NCI-H345 treated with DMSO at 0.1 percent for 48 hours (cell line): ENCODE measurements around the gene KCNQ1OT1.

ENCODE experiments used
- DNase-seq: peaks from one replicate; lab custom pipeline; 2025; ENCODE audit not compliant: unreplicated experiment; lab: John Stamatoyannopoulos, UW

Gene KCNQ1OT1

DNA sequence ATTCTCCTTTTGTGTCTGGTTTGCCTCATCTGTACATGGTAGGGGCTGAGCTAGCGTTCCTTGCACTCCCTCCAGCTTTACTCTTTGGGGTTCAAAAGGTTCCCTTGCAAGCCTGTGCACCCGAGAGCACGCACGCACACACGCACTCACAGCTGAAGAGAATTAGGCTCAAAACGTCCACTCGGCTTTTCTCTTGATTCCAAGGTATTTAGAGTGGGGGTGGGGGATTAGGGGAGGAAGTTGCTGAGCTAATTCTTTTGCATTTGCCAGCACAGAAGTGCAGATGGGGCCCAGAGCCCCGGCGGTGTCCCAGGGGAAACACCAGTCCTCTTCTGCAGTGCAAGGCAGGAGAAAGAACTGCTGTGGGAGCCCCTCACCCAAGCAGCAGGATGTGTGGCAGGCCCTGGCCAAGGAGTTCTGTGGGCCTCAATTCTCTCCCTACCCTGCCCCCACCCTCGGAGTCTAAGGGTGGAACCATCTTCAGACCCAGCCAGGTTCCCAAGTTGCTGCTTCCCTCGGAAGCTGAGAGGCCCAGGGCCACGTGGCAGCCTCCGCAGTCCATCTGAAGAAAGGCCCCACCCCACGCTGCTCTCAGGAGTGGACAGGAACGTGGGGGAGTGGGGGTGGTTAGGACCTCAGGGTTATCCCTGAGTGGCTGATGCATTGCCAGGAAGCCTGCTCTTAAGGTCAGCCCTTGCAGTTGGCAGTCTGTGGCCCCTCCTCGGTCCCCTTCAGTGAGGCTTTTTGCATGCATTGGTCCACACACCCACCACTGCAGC is 3.8 kb upstream of the KCNQ1OT1 start:
- DNase-seq = no peak

DNA sequence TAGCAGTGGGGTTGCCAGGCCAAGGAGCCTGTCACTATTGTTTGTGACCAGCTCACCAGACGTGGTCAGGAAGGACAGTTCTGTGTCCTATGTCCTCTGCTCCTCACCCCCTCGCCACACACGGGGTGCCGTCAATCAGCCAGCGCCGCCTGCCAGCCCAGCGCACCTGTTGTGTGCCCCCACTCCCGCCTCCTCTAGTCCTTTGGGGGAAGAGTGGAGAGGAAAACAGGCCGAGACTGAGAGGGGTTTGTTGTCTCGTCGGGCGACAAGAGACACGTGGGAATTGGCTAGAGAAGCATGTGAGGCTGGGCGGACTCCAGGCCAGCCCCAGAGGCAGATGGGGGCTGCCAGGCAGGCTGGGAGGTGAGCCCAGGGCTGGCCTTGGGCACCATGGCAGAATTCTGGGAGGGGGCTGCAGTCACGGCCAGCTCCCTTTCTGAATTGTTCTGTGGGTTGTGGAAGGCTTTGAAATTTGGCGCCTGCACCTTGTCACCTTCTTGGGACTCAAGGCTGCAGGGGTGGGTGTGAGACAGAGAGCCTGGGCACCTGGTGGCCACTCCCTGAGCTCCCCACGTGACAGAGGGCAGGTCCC is 3.1 kb upstream of the KCNQ1OT1 start:
- no peak for DNase-seq

DNA sequence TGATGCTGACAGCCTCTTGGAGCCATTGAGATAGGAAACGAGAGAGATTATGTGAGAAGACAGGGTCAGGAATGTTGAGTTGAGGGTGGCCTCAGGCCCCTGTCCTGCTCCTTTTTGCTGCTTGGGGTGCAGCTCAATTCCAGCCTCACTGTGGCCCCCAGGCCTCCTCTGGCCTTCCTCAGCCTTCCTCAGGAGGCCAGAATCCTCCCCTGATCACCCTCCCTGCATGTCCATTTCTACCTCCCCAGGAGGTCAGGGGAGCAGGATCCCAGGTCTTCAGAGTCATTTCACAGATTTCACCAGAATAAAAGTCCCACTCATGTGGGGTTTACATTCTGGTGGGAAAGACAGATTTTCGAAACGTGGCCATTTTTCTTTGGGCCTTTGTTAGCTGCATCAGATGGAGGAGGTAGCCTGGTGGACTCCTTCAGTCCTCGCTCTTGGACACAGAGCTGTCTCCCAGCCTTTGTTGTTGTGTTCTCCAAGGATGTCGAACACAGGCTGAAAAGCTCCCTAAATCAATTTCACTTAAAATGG is 2.2 kb upstream of the KCNQ1OT1 start:
- DNase-seq = no peak

DNA sequence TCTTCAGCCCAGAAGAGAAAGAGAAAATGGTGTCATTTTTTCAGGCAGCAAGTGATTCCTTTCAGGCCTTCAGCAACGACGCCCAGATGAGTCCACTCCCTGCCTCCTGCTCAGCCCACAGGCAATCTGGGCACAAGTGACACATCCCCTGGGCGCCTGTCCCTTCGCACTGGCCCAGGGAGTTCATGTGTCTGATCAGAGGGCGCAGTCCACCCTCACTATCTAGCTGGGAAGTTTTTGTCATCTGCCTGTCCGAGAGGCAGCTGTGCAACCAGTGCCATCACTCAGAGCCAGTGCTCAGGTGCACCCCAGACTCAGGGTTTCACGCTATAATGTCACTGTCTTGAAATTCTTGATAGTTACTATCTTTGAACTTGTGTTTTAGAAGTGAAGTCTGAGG is 1.4 kb upstream of the KCNQ1OT1 start:
- DNase-seq = no peak

DNA sequence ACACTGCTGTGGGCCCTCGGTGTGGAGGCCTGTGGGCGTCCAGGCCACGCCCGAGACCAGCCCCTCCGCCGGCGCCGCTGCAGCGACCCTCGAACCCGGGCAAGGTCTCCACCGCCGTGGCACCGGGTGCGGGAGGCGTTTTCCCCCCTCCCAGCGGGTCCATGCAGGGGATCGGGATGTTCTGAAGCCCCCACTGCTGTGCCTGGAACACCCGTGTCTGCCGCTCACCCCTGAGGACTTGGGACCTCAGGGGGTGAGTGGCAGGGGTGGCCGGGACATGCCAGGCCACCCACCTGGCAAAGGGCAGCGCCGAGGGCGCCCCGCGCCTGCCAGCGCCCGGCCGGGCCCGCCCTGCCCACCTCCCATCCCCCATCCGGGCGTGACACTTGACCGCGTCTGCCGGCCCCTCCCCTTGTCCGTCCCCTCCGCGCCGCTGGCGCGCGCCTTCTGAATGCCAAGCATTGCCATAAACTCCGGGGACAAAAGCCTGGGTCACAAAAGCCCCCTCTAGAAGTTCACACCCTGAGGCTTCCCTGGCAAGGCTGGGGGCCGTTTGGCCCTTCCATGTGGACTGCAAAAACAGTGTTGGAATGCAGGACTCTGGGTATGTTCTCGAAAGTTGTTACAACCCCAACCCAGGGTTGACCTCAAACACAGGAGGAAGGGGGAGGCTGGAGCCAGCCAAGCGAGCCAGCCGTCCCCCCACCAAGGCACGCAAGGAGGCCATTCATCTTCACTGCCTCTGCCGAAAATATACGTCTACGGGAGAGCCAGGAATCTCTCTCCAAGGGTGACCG is 819 bp upstream of the KCNQ1OT1 start:
- DNase-seq = no peak

DNA sequence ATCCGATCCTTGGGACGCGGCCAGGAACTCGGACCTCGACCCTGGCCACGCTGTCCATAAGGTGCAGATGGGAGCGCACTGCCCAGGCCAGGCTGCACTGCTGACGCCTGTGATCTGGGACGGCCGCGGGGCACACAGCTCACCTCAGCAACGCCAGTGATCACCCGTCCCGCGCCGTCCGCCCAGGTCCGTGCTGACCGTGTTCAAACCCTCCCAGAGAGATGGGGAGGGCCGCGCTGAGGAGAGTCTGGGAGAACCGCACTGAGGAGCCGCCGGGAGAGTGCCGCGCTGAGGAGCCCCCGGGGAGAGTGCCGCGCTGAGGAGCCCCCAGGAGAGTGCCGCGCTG is 636 bp downstream of the KCNQ1OT1 start:
- no peak for DNase-seq

DNA sequence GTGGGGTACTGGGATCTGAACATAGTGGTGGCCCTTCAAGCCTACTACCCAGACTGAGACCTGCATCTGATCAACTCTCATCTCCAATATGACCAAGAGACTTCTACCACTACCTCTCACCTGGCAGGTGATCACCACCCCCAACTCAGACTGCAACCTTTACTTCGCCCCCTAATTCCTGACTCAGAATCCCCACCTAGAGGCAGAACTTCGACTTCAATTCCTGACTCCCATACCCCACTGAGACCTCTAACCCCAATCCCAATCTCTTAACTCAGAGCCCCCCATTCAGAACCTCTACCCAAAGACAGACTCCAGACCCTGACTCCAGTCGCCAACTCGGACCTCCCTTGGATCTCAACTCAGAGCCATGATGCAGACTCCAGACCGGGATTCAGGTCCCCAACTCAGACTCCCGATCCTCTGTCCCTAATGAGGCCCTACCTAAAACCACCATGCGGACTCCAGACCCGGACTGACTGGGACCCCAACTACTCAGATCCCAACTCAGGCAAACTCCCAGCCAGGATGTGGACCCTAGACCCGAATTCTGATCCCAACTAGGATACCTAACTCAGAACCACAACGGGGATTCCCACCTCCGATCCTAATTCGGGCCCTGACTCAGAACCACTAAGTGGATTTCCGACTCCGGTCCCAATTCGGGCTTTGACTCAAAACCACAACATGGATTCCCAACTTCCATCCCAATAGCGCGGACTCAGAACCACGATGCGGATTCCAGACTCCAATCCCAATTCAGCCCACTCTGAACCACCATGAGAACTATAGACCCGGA is 1.2 kb downstream of the KCNQ1OT1 start:
- DNase-seq = no peak

DNA sequence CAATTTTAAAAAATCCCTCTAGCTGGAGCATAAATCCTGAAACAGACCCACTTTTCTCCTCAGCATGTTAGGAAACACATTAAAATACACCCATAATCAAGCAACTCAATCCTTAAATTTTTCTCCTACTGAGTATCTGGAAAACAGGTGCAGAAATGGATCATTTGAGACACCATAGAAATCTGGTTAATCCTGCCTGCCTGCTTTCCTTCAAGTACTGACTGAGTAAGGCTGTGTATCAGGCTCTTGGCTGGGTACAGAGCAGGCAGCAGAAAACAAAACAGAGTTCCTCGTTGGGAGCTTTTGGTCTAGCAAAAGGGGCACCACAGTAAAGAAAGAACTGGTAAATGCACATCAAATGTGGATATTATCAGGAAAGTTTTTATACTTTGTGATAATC is 1.9 kb downstream of the KCNQ1OT1 start:
- no peak for DNase-seq

DNA sequence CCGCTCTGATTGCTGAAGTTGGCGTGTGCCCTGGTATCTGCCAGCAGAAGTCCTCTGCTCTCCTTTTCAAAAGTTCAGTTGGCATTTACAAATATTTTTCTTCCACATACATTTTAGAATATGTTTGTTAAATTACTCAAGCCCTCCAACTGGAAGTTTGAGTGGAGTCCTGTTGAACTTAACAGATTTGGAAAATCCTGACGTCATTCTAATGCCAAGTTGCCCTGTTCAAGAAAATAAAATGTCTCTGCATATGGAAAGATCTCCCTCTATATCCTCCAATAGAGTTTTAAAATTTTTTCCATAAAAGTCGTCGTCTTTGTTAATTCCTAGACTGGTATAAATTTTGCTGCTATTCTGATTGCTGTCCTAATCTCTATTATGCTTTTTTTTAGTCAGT is 3.3 kb downstream of the KCNQ1OT1 start:
- no peak for DNase-seq

DNA sequence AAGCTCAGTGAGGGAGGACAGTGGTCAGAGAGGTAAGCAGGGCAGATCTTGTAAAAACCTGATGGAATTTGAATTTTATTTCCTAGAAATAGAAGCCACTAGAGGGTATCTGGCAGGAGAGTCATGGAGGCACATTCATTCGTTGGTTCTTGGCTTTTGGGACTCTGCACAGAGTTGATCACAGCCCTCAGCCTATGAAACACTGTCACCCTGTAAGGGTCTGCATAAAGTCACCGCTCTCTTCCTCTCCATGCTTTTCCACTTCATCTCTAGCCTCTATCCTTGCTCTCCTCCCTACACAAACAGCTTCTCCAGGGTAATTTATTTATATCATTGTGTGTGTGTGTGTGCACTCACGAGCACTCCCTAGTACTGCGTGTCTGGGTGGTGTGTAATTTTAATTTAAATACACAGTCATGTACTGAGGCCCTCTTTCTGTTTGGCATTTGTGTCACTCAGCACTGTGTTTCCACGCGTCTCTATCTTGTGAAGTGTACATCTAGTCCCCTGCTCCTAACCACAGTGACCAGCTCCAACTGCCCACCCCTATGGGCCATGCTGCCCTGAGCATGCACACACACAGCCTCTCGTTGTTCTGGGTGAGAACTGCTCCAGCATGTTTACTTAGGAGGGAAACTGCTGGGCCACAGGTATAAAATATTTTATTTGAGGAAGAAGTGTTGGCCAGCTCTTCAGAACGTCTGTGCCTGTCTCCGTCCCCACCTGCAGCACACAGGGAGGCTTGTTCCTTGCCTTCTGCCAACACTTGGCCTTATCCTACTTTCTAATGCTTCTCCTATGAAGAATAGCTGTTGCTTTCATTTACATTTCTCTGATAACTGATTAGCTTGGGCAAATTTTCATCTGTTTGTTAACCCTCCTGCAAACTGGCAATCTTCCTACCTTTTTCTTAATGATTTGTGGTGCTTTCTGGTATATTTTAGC is 4.5 kb downstream of the KCNQ1OT1 start:
- no peak for DNase-seq

DNA sequence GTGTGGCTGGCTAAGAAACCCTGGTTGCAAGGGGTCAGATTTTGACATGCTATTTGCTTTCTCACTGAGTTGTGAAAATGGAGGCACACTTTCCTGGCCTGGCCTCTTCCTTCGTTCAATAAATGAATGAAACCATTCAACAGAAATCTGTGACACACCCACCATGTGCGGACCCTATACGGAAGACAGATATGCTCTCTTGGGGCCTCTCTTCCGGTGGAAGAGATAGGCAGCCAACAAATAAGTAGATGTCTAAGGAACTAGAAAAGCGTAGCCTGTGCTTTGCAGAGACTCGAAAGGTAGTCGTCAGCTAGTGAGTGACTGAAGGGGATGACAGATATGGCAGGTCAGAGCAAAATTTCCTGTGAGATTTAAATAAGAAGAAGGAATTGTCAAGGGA is 5.3 kb downstream of the KCNQ1OT1 start:
- no peak for DNase-seq

DNA sequence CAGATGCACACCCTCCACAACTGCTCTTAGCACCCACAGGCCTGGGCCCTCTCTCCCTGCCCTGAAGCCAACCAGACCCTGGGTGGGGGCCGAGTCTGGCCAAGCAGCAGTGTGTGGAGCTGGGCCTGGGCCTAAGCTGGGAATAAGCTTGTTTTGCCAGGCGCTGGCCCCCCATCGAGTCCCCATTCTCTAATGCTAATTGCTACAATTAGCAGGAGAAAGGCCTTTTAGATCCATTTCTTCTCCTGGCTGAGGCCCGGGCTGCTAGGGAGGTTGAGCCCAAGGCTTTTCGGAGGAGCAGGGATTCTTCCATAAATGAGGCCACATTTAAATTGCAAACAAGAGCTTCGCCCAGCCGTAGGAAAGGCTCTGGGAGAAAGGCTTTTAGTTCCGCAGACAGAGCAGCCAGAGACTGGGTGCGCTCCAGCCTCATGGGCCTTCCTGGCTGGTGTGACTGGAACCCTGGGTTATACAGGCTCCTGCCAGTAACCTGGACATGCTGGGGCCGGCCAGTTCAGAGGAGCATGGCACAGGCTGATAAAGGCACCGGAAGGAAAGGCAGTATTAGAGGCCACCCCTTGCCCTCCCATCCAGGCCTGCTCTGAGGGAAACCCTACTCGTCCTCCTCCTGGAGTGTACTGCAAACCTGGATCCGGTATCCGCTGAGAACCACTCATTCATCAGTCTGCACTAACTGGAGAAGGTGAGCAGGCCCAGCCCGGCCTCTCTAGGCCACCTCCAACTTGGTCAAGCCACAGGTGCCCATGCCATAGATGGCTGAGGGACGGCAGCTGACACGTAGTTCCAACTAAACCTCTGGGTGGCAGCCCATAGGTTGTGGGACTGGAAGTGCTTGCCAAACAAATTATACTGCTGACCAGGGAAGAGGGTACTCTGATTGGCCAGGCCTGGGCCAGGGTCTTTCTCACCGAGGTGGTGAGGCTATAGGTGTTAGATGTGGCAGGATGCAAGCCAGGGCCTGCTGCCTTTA is 6.2 kb downstream of the KCNQ1OT1 start:
- no peak for DNase-seq

DNA sequence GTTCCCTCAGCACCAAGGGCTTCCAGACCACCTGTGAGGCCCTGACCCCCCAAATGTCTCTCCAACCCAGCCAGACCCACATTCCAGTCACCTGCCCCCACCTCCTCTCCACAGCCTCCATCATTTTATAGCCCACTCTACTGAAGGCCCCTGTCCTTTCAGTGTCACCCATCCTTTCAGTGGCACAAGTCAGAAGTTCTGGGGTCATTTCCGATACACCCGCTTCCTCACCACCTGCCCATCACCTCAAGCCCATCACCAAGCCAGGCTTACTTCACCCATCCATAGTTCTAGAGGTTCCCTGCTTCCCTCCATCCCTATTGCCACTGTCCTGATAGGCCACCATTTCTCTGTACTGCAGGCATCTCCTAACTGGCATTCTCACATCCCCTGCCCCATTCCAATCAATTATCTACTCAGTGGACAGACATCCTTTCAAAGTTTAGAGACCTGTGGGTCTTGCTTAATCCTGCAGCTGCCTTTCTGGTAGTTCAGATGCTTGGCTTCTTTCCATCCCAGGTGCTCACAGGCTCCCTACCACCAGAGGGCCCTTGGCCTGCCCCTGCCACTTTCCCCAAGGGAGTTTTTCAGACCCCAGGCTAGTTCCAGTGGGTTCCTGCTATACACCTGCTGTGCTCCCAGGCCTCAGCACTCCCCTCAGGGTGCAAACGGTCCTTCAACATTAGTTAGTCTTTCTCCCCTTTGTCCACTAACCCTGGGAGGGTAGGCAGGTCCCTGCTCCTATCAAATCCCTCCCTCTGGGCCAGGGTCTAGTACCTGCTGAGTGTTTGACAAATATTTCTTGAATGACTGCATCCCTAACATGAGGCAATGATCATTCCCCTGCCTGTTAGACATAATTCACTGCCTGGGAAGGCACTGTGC is 7.6 kb downstream of the KCNQ1OT1 start:
- DNase-seq = peak; percentile 85

DNA sequence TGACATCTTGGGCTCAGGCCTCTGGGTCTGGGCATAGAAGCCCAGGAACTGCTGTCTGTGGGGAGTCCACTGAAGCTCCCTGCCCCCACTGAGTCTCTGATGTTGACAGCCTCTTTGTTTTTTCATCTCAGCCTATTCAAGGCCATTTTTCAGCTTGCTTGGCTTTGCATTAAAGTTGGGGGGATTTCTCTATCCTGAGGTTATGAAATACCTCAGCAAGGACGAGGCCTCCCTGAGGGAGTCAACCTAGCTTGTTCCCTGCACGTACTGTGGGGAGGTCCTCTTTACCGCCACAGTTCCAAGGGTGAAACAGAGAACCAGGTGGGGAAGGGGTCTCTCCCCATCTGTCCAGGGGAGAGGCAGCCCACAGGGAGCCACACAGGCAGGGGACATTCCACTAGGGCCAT is 8.4 kb downstream of the KCNQ1OT1 start:
- DNase-seq = no peak

DNA sequence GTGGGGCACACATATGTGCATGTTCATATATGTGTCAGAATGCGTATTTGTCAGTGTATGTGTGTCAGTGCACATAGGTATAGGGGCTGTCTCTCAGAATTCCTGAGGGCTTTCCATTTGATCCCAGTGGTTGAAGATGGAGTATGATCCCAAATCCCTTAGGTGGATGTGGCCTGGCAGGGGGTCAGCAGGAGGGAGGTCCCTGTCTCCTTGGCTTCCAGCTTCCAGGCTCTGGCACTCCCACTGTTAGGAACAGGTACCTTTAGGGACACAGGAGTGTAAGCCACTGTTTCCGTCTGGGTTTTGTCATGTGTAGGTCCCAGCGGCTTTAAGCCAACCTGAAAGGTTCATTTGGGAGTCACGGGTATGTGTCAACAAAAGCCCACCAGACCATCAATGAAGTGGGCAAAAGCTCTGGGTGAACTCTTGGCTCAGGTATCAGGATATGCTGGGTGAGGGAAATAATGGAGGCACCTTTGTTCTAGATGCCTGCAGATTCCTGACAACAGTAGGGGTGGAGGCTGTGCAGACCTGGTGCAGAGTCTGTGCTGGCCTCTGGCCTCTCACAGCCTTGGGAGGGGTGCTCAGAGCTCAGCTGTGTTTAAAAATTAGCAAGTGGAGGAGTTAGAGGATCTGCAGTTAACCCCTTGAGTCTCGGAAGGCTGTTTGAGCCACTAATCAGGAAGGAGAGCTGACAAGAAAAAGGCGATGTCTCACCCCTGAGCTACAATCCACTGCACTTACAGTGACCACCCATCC is 9.0 kb downstream of the KCNQ1OT1 start:
- no peak for DNase-seq

DNA sequence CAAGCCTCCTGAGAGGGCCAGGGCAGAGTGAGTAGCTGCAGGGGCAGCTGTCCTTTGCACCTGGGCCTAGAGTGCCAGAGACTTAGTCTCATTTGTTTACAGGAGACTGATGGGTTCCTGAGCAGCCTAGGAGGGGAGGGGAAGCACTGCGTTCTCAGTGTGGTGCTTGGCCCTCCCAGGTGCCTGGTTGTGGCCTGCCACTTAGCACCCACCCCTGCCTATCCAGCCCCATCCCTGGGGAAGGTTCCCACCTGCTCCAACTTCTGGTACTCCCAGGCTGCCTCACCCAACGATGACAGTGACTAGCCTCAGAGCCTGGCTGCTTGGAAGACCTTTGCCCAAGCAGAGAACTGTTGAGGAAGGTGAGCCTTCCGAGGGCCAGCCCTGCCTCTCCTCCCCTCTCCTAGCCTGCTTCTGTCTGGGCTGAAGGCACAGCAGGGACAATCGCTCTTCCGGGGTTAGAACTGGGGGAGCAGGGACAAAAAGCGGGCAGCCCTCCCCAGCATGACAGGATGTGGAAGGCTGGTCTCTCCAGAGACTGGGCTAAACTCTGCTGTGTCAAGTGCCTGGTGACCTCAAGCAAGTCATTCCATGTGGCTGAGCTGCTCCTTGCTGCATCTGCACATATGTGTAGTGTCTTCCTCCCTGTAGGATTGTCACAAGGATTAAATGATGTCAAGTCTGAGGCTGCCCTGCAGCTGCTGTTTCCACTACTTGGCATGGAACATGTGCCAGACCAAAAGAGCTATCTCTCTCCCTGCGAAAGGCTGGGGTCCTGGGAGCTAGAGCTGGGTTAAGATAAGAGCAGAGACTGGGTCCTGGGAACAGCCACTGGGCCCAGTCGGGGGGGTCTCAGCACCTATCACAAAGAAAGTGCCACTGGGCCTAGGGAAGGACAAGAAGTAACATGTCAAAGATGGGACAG is 9.9 kb downstream of the KCNQ1OT1 start:
- no peak for DNase-seq
